B cell (primary cell): ENCODE measurements around the gene GABRR2. TPM values are rescaled to one million over a fixed set of nuclear protein-coding genes. Genes with fewer than 3 reads are reported as not detected.

ENCODE experiments used
- ATAC-seq: fragments of 200-7000 bp; cut with Tn5 transposase; one replicate; pipeline ENCODE4 v1.10.0; 2021; ENCODE audit warnings: low read depth, mild to moderate bottlenecking, moderate number of reproducible peaks, moderate library complexity
- CTCF ChIA-PET: fragments of 350-600 bp; sonication (Branson Sonifier 250); formaldehyde crosslinking; loops from one replicate; lab custom pipeline; 2021; ENCODE audit warnings: antibody characterized with exemption, inconsistent platforms; lab: Charles Lee
- POLR2A ChIA-PET: fragments of 350-600 bp; sonication (Branson Sonifier 250); formaldehyde crosslinking; loops from one replicate; lab custom pipeline; 2021; ENCODE audit warnings: antibody characterized with exemption; lab: Charles Lee
- DNase-seq: peaks from one replicate; pipeline ENCODE4 v3.0.0; 2013
- H2AFZ ChIP-seq: 2 replicates; pipeline ENCODE4 v1.6.1; 2012; ENCODE audit warnings: mild to moderate bottlenecking, low read depth, low read length; ENCODE audit not compliant: insufficient read depth, poor library complexity, severe bottlenecking
- H3K27ac ChIP-seq, 2 donors: 1 replicate in 1 of 2; 2 replicates in 1 of 2; pipeline ENCODE4 v1.5.1; 2012 to 2013; ENCODE audit warnings: low read length in 2 of 2, mild to moderate bottlenecking in 2 of 2, moderate library complexity in 1 of 2
- H3K27me3 ChIP-seq, 4 experiments: fragments of 200-600 bp in 1 of 4; sonication (generic) in 1 of 4; replicated peaks in 1 of 4; 1 replicate in 2 of 4; 2 replicates in 2 of 4; pipeline versions ENCODE4 v1.6.1 to v1.7.0; 2013 to 2016; ENCODE audit warnings: low read length in 3 of 4, mild to moderate bottlenecking in 2 of 4, mixed read lengths in 1 of 4, moderate library complexity in 1 of 4; ENCODE audit not compliant: insufficient read depth in 4 of 4, control insufficient read depth in 3 of 4; ENCODE audit errors: control extremely low read depth in 1 of 4
- H3K36me3 ChIP-seq, 2 experiments: replicated peaks in 1 of 2; 1 replicate in 1 of 2; 2 replicates in 1 of 2; pipeline versions ENCODE4 v1.6.1 to v1.7.1; 2013; ENCODE audit warnings: low read length in 1 of 2; ENCODE audit not compliant: insufficient read depth in 2 of 2, control insufficient read depth in 1 of 2; ENCODE audit errors: control extremely low read depth in 1 of 2, extremely low read depth in 1 of 2
- H3K4me1 ChIP-seq, 2 donors: fragments of 200-600 bp in 1 of 2; sonication (generic) in 1 of 2; 1 replicate in 1 of 2; 2 replicates in 1 of 2; pipeline versions ENCODE4 v1.5.1 to v1.6.1; 2013 to 2017; ENCODE audit warnings: low read length in 2 of 2; ENCODE audit not compliant: control insufficient read depth in 2 of 2, insufficient read depth in 2 of 2
- H3K4me2 ChIP-seq: replicated peaks from 2 replicates; pipeline ENCODE3; 2012; ENCODE audit warnings: mild to moderate bottlenecking, low read depth, low read length; ENCODE audit not compliant: poor library complexity, severe bottlenecking
- H3K4me3 ChIP-seq, 5 experiments: fragments of 200-600 bp in 1 of 5; sonication (generic) in 1 of 5; 1 replicate in 3 of 5; 2 replicates in 2 of 5; pipeline versions ENCODE4 v1.5.1 to v1.7.0; 2011 to 2016; ENCODE audit warnings: low read length in 4 of 5, mild to moderate bottlenecking in 4 of 5, low read depth in 2 of 5, control low read depth in 1 of 5, moderate library complexity in 1 of 5; ENCODE audit not compliant: insufficient read depth in 1 of 5; ENCODE audit errors: control extremely low read depth in 1 of 5, extremely low read depth in 1 of 5
- H3K79me2 ChIP-seq: fragments of 200-600 bp; sonication (generic); one replicate; pipeline ENCODE4 v1.6.0; 2016; ENCODE audit warnings: low read length; ENCODE audit not compliant: control insufficient read depth, insufficient read depth
- H3K9ac ChIP-seq: fragments of 200-600 bp; sonication (generic); 2 replicates; pipeline ENCODE4 v1.6.1; 2017; ENCODE audit warnings: mild to moderate bottlenecking, low read length, moderate library complexity
- H3K9me3 ChIP-seq, 3 donors: one replicate each; pipeline versions ENCODE4 v1.6.1 to v1.7.1; 2013; ENCODE audit warnings: low read length in 2 of 3; ENCODE audit not compliant: control insufficient read depth in 2 of 3, insufficient read depth in 1 of 3; ENCODE audit errors: control extremely low read depth in 1 of 3
- H4K20me1 ChIP-seq: 2 replicates; pipeline ENCODE4 v1.6.0; 2012; ENCODE audit warnings: mild to moderate bottlenecking, low read length; ENCODE audit not compliant: insufficient read depth, control insufficient read depth, poor library complexity, severe bottlenecking
- H3K27ac Mint-ChIP-seq: one replicate; pipeline ENCODE4 v1.8.0; 2021; ENCODE audit warnings: mixed read lengths
- H3K27me3 Mint-ChIP-seq: one replicate; pipeline ENCODE4 v1.8.0; 2021; ENCODE audit warnings: mixed read lengths
- H3K4me1 Mint-ChIP-seq: one replicate; pipeline ENCODE4 v1.8.0; 2021; ENCODE audit warnings: mixed read lengths
- H3K4me3 Mint-ChIP-seq: one replicate; pipeline ENCODE4 v1.8.0; 2021; ENCODE audit warnings: mixed read lengths
- H3K9me3 Mint-ChIP-seq: one replicate; pipeline ENCODE4 v1.8.0; 2022; ENCODE audit warnings: mixed read lengths; ENCODE audit not compliant: insufficient read depth
- CTCF ChIP-seq: fragments of 200-600 bp; IDR thresholded peaks from one replicate; pipeline ENCODE4 v1.8.0; 2022; ENCODE audit warnings: antibody characterized with exemption, mild to moderate bottlenecking
- EZH2 ChIP-seq: IDR thresholded peaks from 2 replicates; pipeline ENCODE4 v1.6.1; 2012; ENCODE audit warnings: borderline replicate concordance, low read depth, mild to moderate bottlenecking, moderate library complexity, low read length; ENCODE audit not compliant: insufficient read depth, poor library complexity, severe bottlenecking
- WGBS: methylation state at CpG from one replicate; pipeline ENCODE4 v1.1.5; 2013; ENCODE audit warnings: missing lambda C conversion rate; ENCODE audit not compliant: insufficient coverage; 5-methylcytosine and 5-hydroxymethylcytosine counted together
- intact Hi-C: fragments of 100-400 bp; cut with micrococcal nuclease; formaldehyde crosslinking; loops from one replicate; pipeline ENCODE4 v1.10.0; 2022
- polyA plus RNA-seq: library from polyadenylated mRNA; depleted of rRNA; stranded (reverse); fragments of >200 nt; gene quantifications from 2 replicates; pipeline ENCODE4 v1.2.3, GENCODE V29; 2012
- total RNA-seq, 2 donors: library from RNA; stranded (reverse); fragments of 120-200 nt in 1 of 2; gene quantifications; 1 replicate in 1 of 2; 2 replicates in 1 of 2; pipeline versions ENCODE4 v1.2.3 to v1.2.4, GENCODE V29; 2013 to 2022

GABRR2 gene
- total and polyA plus RNA-seq, 2 donors (not counting 1 experiment from before 2014, with no cell fraction given) = 0.59 to 4.7 TPM

DNA sequence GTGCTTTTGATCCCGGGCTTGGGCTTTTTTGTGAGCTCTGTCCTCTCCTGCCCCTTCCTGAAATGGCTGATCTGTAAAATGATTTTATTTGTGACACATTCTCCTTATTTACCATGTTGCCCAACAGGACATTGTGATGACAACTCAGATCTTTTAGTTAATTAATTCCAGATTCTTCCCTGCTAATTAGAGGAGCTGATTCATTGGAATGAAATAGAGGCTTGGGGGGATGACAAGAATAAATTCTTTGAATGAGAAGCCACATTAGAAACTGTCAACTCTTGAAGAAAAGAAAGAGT, 71.8 kb downstream of the GABRR2 start:
- ChIA-PET CTCF (interaction anchor here (1.5 to 9.6 kb wide), 5 partner anchors 12 to 263 kb away, joined by 4 to 94 read pairs (median 6); partner anchors contain the start of gene PNRC1), POLR2A (no interaction called here)
- intact Hi-C loops = loop anchor here (2.0 kb wide), 1 partner anchor 120 kb away; no protein-coding TSS in a partner anchor

More for the DNA sequence above, 71.8 kb downstream of the GABRR2 start:
- H3K9ac ChIP-seq = no peak overlapping the region
- no peaks in the 10 kb centered on the region for H4K20me1 ChIP-seq
- Mint-ChIP-seq H3K27me3 (peaks cover 32% of the 10 kb centered on the region), H3K4me3 (no peak overlapping the region), H3K9me3 (no peaks in the 10 kb centered on the region), H3K4me1 (peaks cover 15% of the 10 kb centered on the region), H3K27ac (no peak overlapping the region)
- whole genome bisulfite sequencing = no CpG with 5 or more reads among the region's 1 CpG
- peaks cover 0 to 19% (median 2%) of the 10 kb centered on the region in 4 experiments for H3K27me3 ChIP-seq
- DNase-seq = no peak
- TF ChIP-seq CTCF (no peak), EZH2 (no peak)
- no peak overlapping the region for H3K27ac ChIP-seq
- no peak overlapping the region for H3K4me3 ChIP-seq
- ATAC-seq = no peak
- no peak overlapping the region for H2AFZ ChIP-seq
- no peak overlapping the region for H3K4me2 ChIP-seq
- H3K9me3 ChIP-seq = no peaks in the 10 kb centered on the region
- H3K36me3 ChIP-seq = no peaks in the 10 kb centered on the region
- H3K79me2 ChIP-seq = no peaks in the 10 kb centered on the region
- peaks cover 13 to 15% of the 10 kb centered on the region in 2 donors for H3K4me1 ChIP-seq
